Mononuclear cell (primary cell): ENCODE data around the gene CPN2. TPM values are rescaled to one million over a fixed set of nuclear protein-coding genes. Genes with fewer than 3 reads are reported as not detected.

Experiments used
- H3K27me3 ChIP-seq: 2 replicates; pipeline ENCODE4 v1.6.0; 2011; ENCODE audit warnings: low read length, control low read depth; ENCODE audit not compliant: insufficient read depth
- H3K4me1 ChIP-seq: 2 replicates; pipeline ENCODE4 v1.5.1; 2011; ENCODE audit warnings: mild to moderate bottlenecking, low read length, control low read depth; ENCODE audit not compliant: insufficient read depth
- H3K4me3 ChIP-seq: 2 replicates; pipeline ENCODE4 v1.5.1; 2011; ENCODE audit warnings: mild to moderate bottlenecking, low read length, moderate library complexity
- H3K9me3 ChIP-seq: 2 replicates; pipeline ENCODE4 v1.5.1; 2011; ENCODE audit warnings: low read depth, mild to moderate bottlenecking, control low read depth, low read length
- total RNA-seq: library from RNA; depleted of rRNA; stranded (reverse); fragments of >200 nt; gene quantifications from one replicate; pipeline ENCODE4 v1.2.3, GENCODE V29; 2012

CPN2 gene
- total RNA-seq, 1 donor: not detected

- Histone ChIP-seq H3K4me3 (no peak overlapping the region), H3K9me3 (no peaks in the 10 kb centered on the region), H3K27me3 (peaks cover 14% of the 10 kb centered on the region), H3K4me1 (peaks cover 9% of the 10 kb centered on the region)
Observed at GRCh38 chr3:194330579-194330978, 20.5 kb downstream of the CPN2 start.

GRCh38 chr3:194330160-194330559 is 21.0 kb downstream of the CPN2 start:
- no peaks in the 10 kb centered on the region for H3K9me3 ChIP-seq
- no peak overlapping the region for H3K4me3 ChIP-seq
- peaks cover 9% of the 10 kb centered on the region for H3K4me1 ChIP-seq
- peaks cover 14% of the 10 kb centered on the region for H3K27me3 ChIP-seq

GRCh38 chr3:194329583-194329965 is 21.6 kb downstream of the CPN2 start:
- no peaks in the 10 kb centered on the region for H3K9me3 ChIP-seq
- H3K27me3 ChIP-seq: peaks cover 14% of the 10 kb centered on the region
- no peak overlapping the region for H3K4me3 ChIP-seq
- H3K4me1 ChIP-seq: peaks cover 10% of the 10 kb centered on the region

- H3K9me3 ChIP-seq: no peaks in the 10 kb centered on the region
- H3K27me3 ChIP-seq: peaks cover 14% of the 10 kb centered on the region
- H3K4me3 ChIP-seq: no peak overlapping the region
- peaks cover 15% of the 10 kb centered on the region for H3K4me1 ChIP-seq
Observed at GRCh38 chr3:194328942-194329582, 22.1 kb downstream of the CPN2 start.

- Histone ChIP-seq H3K4me3 (no peak overlapping the region), H3K27me3 (peaks cover 9% of the 10 kb centered on the region), H3K4me1 (peaks cover 10% of the 10 kb centered on the region), H3K9me3 (no peaks in the 10 kb centered on the region)
Observed at GRCh38 chr3:194328053-194328657, 23.0 kb downstream of the CPN2 start.

GRCh38 chr3:194327218-194328052 is 23.7 kb downstream of the CPN2 start:
- peaks cover 9% of the 10 kb centered on the region for H3K4me1 ChIP-seq
- no peak overlapping the region for H3K4me3 ChIP-seq
- H3K27me3 ChIP-seq: peaks cover 2% of the 10 kb centered on the region
- no peaks in the 10 kb centered on the region for H3K9me3 ChIP-seq

- peaks cover 9% of the 10 kb centered on the region for H3K4me1 ChIP-seq
- H3K4me3 ChIP-seq: no peak overlapping the region
- H3K27me3 ChIP-seq: no peaks in the 10 kb centered on the region
- H3K9me3 ChIP-seq: no peaks in the 10 kb centered on the region
Observed at GRCh38 chr3:194326968-194327217, 24.2 kb downstream of the CPN2 start.

- Histone ChIP-seq H3K4me3 (no peak overlapping the region), H3K4me1 (peaks cover 9% of the 10 kb centered on the region), H3K27me3 (no peaks in the 10 kb centered on the region), H3K9me3 (no peaks in the 10 kb centered on the region)
Observed at GRCh38 chr3:194326192-194326967, 24.7 kb downstream of the CPN2 start.

GRCh38 chr3:194325424-194326153 is 25.5 kb downstream of the CPN2 start:
- H3K27me3 ChIP-seq: no peaks in the 10 kb centered on the region
- no peak overlapping the region for H3K4me3 ChIP-seq
- H3K9me3 ChIP-seq: no peaks in the 10 kb centered on the region
- H3K4me1 ChIP-seq: peaks cover 9% of the 10 kb centered on the region

GRCh38 chr3:194324823-194325327 is 26.3 kb downstream of the CPN2 start:
- Histone ChIP-seq H3K4me3 (no peak overlapping the region), H3K27me3 (no peaks in the 10 kb centered on the region), H3K9me3 (no peaks in the 10 kb centered on the region), H3K4me1 (peaks cover 9% of the 10 kb centered on the region)

GRCh38 chr3:194323785-194324735 is 27.1 kb downstream of the CPN2 start:
- Histone ChIP-seq H3K4me1 (peaks cover 9% of the 10 kb centered on the region), H3K9me3 (no peaks in the 10 kb centered on the region), H3K4me3 (no peak overlapping the region), H3K27me3 (no peaks in the 10 kb centered on the region)

GRCh38 chr3:194322678-194323211 is 28.4 kb downstream of the CPN2 start:
- peaks cover 6% of the 10 kb centered on the region for H3K27me3 ChIP-seq

More at GRCh38 chr3:194322678-194323211, 28.4 kb downstream of the CPN2 start:
- Histone ChIP-seq H3K4me1 (peaks cover 9% of the 10 kb centered on the region), H3K4me3 (no peak overlapping the region), H3K9me3 (no peaks in the 10 kb centered on the region)
